ENCODE data around the gene ADGRA1.

ADGRA1 gene

GRCh38 chr10:133076274-133077038, 11.3 kb upstream of the ADGRA1 start:
- no peak for DNase-seq

DNA sequence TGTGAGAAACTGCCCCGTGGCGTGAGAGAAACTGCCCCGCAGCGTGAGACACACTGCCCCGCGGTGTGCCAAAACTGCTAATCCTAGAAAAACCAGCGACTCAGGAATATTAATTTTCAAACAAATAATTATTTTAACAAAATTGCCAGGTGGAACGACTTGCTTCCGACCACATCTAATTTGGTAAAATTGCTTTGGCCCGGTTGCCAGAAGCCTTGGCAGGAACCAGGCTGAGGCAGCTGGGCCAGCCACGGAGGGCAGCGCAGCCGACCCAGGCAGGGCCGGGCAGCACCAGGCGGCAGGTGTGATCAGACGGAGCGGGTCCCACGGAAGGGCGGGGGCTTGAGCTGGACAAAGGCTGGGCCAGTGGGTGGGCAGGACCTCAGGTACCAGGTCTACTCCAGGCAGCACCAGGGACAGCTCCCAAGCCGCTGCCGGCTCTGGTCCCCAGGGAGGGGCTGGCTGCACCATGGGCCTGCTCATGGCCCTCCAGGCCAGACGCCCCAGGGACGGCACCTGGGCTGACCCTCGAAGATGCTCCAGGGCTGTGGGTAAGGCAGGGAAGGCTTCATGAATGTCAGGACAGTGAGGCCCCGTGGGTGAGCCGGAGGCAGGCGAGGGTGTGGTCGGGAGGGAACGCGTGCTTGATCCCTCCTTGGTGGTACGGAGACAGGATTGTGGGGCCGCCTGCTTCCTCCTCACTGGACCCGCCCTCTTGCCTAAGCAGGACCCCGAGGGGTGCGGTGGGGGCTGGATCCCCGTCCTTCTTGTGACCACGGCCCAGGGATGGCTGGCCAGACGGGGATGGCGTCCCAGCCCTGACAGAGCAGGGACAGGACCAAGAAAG, 7.7 kb upstream of the ADGRA1 start:
- no peak for DNase-seq

- no peak for DNase-seq
These were observed 7.1 kb upstream of the ADGRA1 start for GRCh38 chr10:133080683-133081040.

- no peak for DNase-seq
These were observed 6.1 kb upstream of the ADGRA1 start for GRCh38 chr10:133081636-133082035.

DNA sequence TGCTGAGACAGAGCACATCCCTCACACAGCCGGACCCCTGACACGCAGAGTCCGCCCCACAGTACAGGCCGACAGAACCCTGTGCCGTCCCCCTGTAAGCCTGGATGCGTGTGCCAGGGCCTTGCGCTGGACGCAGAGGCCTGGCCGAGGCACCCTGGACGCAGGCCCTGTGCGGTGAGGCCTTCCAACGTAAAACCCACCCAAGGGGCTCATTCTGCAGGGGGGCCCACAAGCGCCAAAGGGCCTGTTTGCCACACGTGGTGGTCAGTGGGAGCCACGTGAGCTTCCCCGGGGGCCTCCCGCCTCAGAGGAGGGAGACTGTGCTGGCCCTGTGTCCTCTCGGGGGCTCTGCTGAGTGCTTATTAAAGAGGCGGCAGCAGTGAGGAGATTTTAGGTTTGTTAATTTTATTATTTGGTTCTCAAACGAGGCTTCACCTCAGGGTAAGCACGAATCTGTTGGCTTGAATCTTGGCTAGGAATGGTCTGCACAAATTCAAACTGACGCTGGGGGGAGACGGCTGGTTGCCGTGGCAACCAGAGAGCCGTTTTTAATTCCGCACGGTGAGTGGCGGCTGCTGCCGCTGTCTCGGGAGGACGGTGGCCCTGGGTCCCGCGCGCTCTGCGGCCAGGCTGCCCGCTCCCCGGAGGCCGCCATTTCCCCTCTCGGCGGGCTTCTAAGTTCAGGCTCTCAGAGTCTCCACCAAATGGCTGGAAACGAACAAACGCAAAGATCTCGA, 4.9 kb upstream of the ADGRA1 start:
- no peak for DNase-seq

- DNase-seq = no peak
These were observed 4.2 kb upstream of the ADGRA1 start for GRCh38 chr10:133083422-133084100.

GRCh38 chr10:133084491-133084890, 3.2 kb upstream of the ADGRA1 start:
- no peak for DNase-seq

- DNase-seq = no peak
These were observed 2.2 kb upstream of the ADGRA1 start for GRCh38 chr10:133085251-133086125.

- no peak for DNase-seq
These were observed 1.5 kb upstream of the ADGRA1 start for GRCh38 chr10:133086247-133086646.

GRCh38 chr10:133087045-133087678, 562 bp upstream of the ADGRA1 start:
- DNase-seq = no peak

GRCh38 chr10:133088179-133088955, 643 bp downstream of the ADGRA1 start:
- DNase-seq = no peak

DNA sequence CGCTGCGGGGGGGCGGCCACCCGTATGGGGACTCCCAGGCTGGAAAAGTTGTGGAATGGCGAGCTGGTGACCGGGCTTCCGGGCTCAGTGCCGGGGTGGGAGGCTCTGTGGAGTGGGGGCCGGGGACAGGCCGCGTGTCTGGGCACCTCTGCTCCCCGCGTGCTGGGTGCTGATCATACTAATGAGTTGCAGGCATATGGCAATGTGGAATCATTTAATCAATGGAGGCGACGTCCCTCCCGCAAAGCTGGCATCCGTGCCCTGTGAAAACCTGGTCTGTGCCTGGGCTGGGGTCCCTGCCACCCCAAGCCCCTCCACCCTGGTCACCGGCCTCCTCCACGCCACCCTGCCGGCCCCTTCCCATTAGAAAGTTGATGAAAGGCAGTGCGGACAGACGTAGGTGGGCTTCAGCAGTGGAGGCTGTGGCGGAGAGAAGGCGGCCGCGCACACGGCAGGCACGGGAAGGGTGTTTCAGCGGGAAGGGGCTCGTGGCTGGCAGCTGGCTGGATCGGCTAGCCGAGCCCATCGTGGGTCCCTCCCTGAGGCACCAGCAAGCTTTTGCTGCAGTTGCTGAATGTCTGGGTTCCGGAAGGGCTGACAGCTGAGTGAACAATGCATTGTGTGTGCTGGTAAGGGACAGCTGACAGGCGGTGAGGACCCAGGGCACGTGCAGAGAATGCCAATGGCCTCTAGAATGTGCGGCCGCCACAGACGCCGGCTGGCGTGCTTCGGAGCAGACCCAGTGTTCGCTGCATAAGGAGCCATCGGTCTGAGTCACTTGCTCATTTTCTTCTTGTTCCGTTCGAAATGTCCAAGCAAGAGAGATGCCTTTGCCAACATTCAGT, 1.5 kb downstream of the ADGRA1 start:
- no peak for DNase-seq

- DNase-seq = no peak
These were observed 2.4 kb downstream of the ADGRA1 start for GRCh38 chr10:133090101-133090500.

- DNase-seq = no peak
These were observed 2.9 kb downstream of the ADGRA1 start for GRCh38 chr10:133090654-133091053.

DNA sequence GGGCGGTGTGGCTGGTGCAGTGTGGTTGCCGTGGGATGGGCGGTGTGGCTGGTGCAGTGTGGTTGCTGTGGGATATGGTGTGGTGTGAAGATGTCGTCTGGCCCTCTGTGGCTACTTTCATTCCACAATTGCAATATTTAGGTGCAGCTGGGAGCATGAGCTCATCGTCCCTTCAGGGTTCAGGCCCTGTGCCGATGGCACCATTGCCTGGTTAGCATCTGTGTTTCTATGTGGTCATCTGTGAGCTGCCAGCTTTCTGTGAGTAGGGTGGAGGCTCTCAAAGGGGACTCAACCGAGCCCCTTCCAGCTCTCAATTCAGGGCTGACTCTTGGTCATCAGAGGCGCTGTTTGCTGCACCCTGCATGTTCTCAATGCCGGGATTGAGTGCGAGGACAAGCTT, 3.6 kb downstream of the ADGRA1 start:
- no peak for DNase-seq

DNA sequence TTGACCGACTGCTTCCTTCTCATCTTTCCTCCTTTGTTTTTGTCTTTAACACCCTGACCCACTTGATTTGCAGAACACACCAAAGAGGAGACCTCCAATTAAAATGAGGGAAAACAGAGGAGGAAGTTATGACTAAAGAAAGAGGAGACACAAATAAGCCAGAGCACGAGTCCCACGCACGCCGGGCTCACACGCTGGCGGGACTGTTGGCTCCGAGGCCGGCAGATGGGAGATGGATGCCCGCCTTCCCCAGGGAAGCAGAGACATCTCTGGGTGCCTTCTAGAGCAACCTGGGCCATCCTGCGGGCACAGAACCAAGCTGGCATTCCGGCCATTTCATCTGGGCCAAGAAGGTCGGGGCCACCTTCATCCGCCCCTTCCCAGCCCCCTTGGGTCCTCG, 5.6 kb downstream of the ADGRA1 start:
- no peak for DNase-seq

GRCh38 chr10:133094286-133094685, 6.6 kb downstream of the ADGRA1 start:
- DNase-seq = no peak

- no peak for DNase-seq
These were observed 7.1 kb downstream of the ADGRA1 start for GRCh38 chr10:133094866-133095265.

DNA sequence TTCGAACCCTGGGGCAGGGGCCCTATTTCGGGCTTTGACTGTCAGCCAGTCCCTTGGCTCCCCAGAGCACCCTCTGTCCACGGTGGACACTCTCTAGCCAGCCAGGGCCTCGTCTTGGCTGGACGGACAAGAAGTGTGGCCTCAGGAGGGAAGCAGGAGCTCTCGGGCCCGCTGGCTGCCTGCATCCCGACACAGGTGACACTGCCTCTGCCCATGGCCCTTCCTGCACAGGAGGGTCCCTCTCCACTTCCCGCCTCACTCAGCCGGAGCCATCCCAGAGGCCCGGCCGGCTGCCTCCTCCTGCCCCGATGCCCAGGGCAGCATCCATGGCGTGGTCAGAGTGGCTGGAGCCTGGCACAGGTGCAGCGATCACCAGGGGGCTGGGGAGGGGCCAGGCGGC, 7.9 kb downstream of the ADGRA1 start:
- DNase-seq = no peak

All from activated naive CD4-positive, alpha-beta T cell (primary cell).